ENCODE measurements around the gene SEC62. TPM values are rescaled to one million over a fixed set of nuclear protein-coding genes. Genes with fewer than 3 reads are reported as not detected.

Gene SEC62
- total and polyA plus RNA-seq, 9 of the 15 experiments (the other 6 are each of a cell fraction or from before 2014, with no cell fraction given) = 34.5 to 152 (median 51.8) TPM

DNA sequence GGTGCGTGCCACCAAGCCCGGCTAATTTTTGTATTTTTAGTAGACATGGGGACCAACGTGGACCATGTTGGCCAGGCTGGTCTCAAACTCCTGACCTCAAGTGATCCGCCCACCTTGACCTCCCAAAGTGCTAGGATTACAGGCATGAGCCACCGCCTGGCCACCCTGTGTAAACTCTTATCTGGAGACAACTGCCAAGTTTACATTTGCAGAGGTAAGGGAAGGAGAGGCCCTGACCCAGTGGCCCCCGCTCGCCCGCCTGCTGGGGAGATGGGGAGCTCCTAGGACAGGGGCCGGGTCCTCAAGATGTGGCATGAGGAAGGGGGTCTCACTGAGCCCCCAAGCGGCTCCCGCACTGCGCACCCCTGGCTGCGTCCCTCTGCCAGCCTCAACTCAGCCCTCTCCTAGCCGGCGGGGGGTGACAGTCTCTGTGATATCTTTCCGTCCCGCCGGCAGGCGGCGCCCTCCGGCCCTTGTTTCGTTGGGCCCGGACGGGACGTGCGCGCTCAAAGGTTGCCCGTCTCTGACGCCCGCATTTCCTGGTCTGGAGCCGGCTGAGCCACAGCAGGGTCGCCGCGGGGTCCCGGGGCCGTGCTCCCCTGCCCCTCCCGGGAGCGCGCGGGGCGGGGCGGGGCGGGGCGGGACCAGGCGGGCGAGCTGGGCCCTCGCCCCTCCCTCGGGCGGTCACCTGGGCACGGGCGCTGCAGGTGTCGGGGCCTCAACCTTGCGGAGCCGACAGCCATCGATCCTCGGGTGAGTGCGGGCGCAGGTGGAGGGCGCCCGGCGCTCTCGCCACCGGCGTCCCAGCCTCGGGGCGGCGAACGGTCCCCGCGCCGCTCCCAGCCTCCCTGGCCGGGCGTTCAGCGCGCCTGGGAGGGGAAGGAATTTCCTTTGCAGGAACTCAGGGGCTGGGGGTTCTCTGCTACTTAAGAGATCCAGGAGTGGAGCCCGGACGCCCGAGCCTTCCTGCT lies 71.1 kb downstream of the SEC62 start, which contains the start of gene GPR160 (continued):
- TF ChIP-seq CHD7 (IDR thresholded peaks at IDR 0.05; ENCODE audit: low read depth, low read length) = no peak
- no peak for TF ChIP-seq MCM5 (IDR thresholded peaks at IDR 0.05; ENCODE audit: low read depth)
- no peak for TF ChIP-seq SMARCC2 (IDR thresholded peaks at IDR 0.05; ENCODE audit: low read depth)
- no peak for TF ChIP-seq RFX1 (IDR thresholded peaks at IDR 0.05)
- no peak for TF ChIP-seq RBM22 (IDR thresholded peaks at IDR 0.05; ENCODE audit: low read depth, low read length, poor library complexity, severe bottlenecking)
- TF ChIP-seq CLOCK (CRISPR knock-in tag; IDR thresholded peaks at IDR 0.05; ENCODE audit: borderline replicate concordance) = no peak
- TF ChIP-seq NFYB (IDR thresholded peaks at IDR 0.05; ENCODE audit: extremely low read depth, insufficient read length) = no peak
- TF ChIP-seq RNF2 (IDR thresholded peaks at IDR 0.05) = no peak
